HEK293 (cell line): ENCODE measurements around the gene CYP51A1.

Experiments used
- ATF2 ChIP-seq: fragments of 450-650 bp; formaldehyde crosslinking; IDR thresholded peaks from 2 replicates; pipeline ENCODE4 v1.5.1; 2016; ENCODE audit warnings: missing biosample characterization, missing genetic modification characterization, low read depth
- GLI2 ChIP-seq: fragments of 450-650 bp; formaldehyde crosslinking; IDR thresholded peaks from 2 replicates; pipeline ENCODE4; 2017; ENCODE audit warnings: missing biosample characterization, missing genetic modification characterization, low read depth, borderline replicate concordance
- GLIS1 ChIP-seq: fragments of 450-650 bp; formaldehyde crosslinking; IDR thresholded peaks from 2 replicates; pipeline ENCODE4 v1.5.1; 2016; ENCODE audit warnings: missing biosample characterization, missing genetic modification characterization
- HIC1 ChIP-seq: fragments of 450-650 bp; formaldehyde crosslinking; IDR thresholded peaks from 2 replicates; pipeline ENCODE4 v1.5.1; 2016; ENCODE audit warnings: missing biosample characterization, missing genetic modification characterization
- KLF1 ChIP-seq: fragments of 450-650 bp; formaldehyde crosslinking; IDR thresholded peaks from 2 replicates; pipeline ENCODE4 v1.5.1; 2016; ENCODE audit warnings: missing biosample characterization, missing genetic modification characterization
- KLF9 ChIP-seq: fragments of 450-650 bp; formaldehyde crosslinking; IDR thresholded peaks from 2 replicates; pipeline ENCODE4 v1.5.1; 2016; ENCODE audit warnings: missing biosample characterization, missing genetic modification characterization, low read depth
- MZF1 ChIP-seq: fragments of 450-650 bp; formaldehyde crosslinking; IDR thresholded peaks from 2 replicates; pipeline ENCODE4 v1.5.1; 2017; ENCODE audit warnings: missing biosample characterization, missing genetic modification characterization, borderline replicate concordance
- SP7 ChIP-seq: fragments of 450-650 bp; formaldehyde crosslinking; IDR thresholded peaks from 2 replicates; pipeline ENCODE4 v1.5.1; 2016; ENCODE audit warnings: missing biosample characterization, missing genetic modification characterization
- TCF7L2 ChIP-seq: IDR thresholded peaks from 2 replicates; pipeline ENCODE4 v1.6.1; 2011; ENCODE audit warnings: low read depth, mild to moderate bottlenecking, inconsistent platforms, low read length, moderate library complexity, borderline replicate concordance
- WT1 ChIP-seq: fragments of 450-650 bp; formaldehyde crosslinking; IDR thresholded peaks from 2 replicates; pipeline ENCODE4 v1.5.1; 2016; ENCODE audit warnings: missing biosample characterization, missing genetic modification characterization
- ZBTB44 ChIP-seq: fragments of 450-650 bp; IDR thresholded peaks from 2 replicates; pipeline ENCODE4 v1.5.1; 2018; ENCODE audit warnings: missing biosample characterization, mild to moderate bottlenecking, missing genetic modification characterization
- ZNF10 ChIP-seq: fragments of 450-650 bp; formaldehyde crosslinking; IDR thresholded peaks from 2 replicates; pipeline ENCODE4 v1.5.1; 2017; ENCODE audit warnings: missing biosample characterization, missing genetic modification characterization
- ZNF148 ChIP-seq: fragments of 450-650 bp; formaldehyde crosslinking; IDR thresholded peaks from 2 replicates; pipeline ENCODE4 v1.5.0; 2017; ENCODE audit warnings: missing biosample characterization, missing genetic modification characterization, borderline replicate concordance
- ZNF175 ChIP-seq: fragments of 450-650 bp; formaldehyde crosslinking; IDR thresholded peaks from 2 replicates; pipeline ENCODE4 v1.5.1; 2016; ENCODE audit warnings: missing biosample characterization, missing genetic modification characterization
- ZNF248 ChIP-seq: fragments of 450-650 bp; formaldehyde crosslinking; IDR thresholded peaks from 2 replicates; pipeline ENCODE4 v1.5.1; 2017; ENCODE audit warnings: missing biosample characterization, missing genetic modification characterization
- ZNF266 ChIP-seq: fragments of 450-650 bp; formaldehyde crosslinking; IDR thresholded peaks from 2 replicates; pipeline ENCODE4 v1.5.1; 2016; ENCODE audit warnings: missing biosample characterization, missing genetic modification characterization, low read depth
- ZNF335 ChIP-seq: fragments of 450-650 bp; formaldehyde crosslinking; conservative IDR thresholded peaks from 2 replicates; pipeline ENCODE4 v1.5.1; 2016; ENCODE audit warnings: missing biosample characterization, missing genetic modification characterization
- ZNF341 ChIP-seq: fragments of 450-650 bp; formaldehyde crosslinking; IDR thresholded peaks from 2 replicates; pipeline ENCODE4; 2016; ENCODE audit warnings: low read depth, missing biosample characterization, missing genetic modification characterization
- ZNF426 ChIP-seq: fragments of 450-650 bp; formaldehyde crosslinking; IDR thresholded peaks from 2 replicates; pipeline ENCODE4 v1.5.1; 2017; ENCODE audit warnings: missing biosample characterization, missing genetic modification characterization, mild to moderate bottlenecking, inconsistent platforms, moderate library complexity
- ZNF449 ChIP-seq: fragments of 450-650 bp; formaldehyde crosslinking; IDR thresholded peaks from 2 replicates; pipeline ENCODE4 v1.5.1; 2017; ENCODE audit warnings: missing biosample characterization, mild to moderate bottlenecking, missing genetic modification characterization, moderate library complexity
- ZNF555 ChIP-seq: fragments of 450-650 bp; formaldehyde crosslinking; conservative IDR thresholded peaks from 2 replicates; pipeline ENCODE4 v1.5.1; 2017; ENCODE audit warnings: missing biosample characterization, mild to moderate bottlenecking, missing genetic modification characterization, inconsistent platforms
- ZNF600 ChIP-seq: fragments of 450-650 bp; formaldehyde crosslinking; IDR thresholded peaks from 2 replicates; pipeline ENCODE4 v1.5.1; 2016; ENCODE audit warnings: missing biosample characterization, missing genetic modification characterization
- ZNF704 ChIP-seq: fragments of 450-650 bp; formaldehyde crosslinking; IDR thresholded peaks from 2 replicates; pipeline ENCODE4 v1.5.1; 2016; ENCODE audit warnings: missing biosample characterization, missing genetic modification characterization
- ZNF777 ChIP-seq: fragments of 450-650 bp; formaldehyde crosslinking; IDR thresholded peaks from 2 replicates; pipeline ENCODE4 v1.5.1; 2017; ENCODE audit warnings: missing biosample characterization, missing genetic modification characterization, borderline replicate concordance
- ZSCAN16 ChIP-seq: fragments of 450-650 bp; formaldehyde crosslinking; IDR thresholded peaks from 2 replicates; pipeline ENCODE4 v1.5.1; 2016; ENCODE audit warnings: missing biosample characterization, missing genetic modification characterization
- ZSCAN5A ChIP-seq: fragments of 450-650 bp; formaldehyde crosslinking; IDR thresholded peaks from 2 replicates; pipeline ENCODE4 v1.5.1; 2016; ENCODE audit warnings: missing biosample characterization, missing genetic modification characterization
- ZXDB ChIP-seq: fragments of 450-650 bp; formaldehyde crosslinking; IDR thresholded peaks from 2 replicates; pipeline ENCODE4 v1.5.1; 2016; ENCODE audit warnings: missing biosample characterization, missing genetic modification characterization

CYP51A1 gene

GRCh38 chr7:92134271-92135051 is at the start of gene CYP51A1 (continued):
- TF ChIP-seq HIC1 (tag by site-specific recombination) = no peak; the same call in none of the 2 replicates
- peak; percentile 23; the same call in 1 of the 2 replicates for TF ChIP-seq ZNF10 (tag by site-specific recombination)
- peak; percentile 84 for TF ChIP-seq KLF9 (tag by site-specific recombination)
- peak; percentile 94 for TF ChIP-seq ZNF335 (tag by site-specific recombination)
- no peak for TF ChIP-seq ZSCAN16 (tag by site-specific recombination)
- TF ChIP-seq ZXDB (tag by site-specific recombination) = peak; percentile 94
- peak; percentile 27; the same call in 1 of the 2 replicates for TF ChIP-seq ZNF777
- TF ChIP-seq TCF7L2 = no peak
- TF ChIP-seq ZNF426 (tag by site-specific recombination) = no peak
- TF ChIP-seq MZF1 = no peak
- TF ChIP-seq ZSCAN5A (tag by site-specific recombination) = 0 out of 2 replicates have a peak, but pooled peaks have one; percentile 48
- no peak for TF ChIP-seq GLI2 (tag by site-specific recombination)
- TF ChIP-seq ZNF341 (tag by site-specific recombination) = no peak
- no peak for TF ChIP-seq ZBTB44 (tag by site-specific recombination)
- TF ChIP-seq SP7 (tag by site-specific recombination) = peak; percentile 90
- TF ChIP-seq GLIS1 (tag by site-specific recombination) = peak; percentile 78
- no peak; the same call in 1 of the 2 replicates for TF ChIP-seq ATF2 (tag by site-specific recombination)
- no peak for TF ChIP-seq ZNF248 (tag by site-specific recombination)
- TF ChIP-seq WT1 (tag by site-specific recombination) = 0 out of 2 replicates have a peak, but pooled peaks have one; percentile 41
- no peak for TF ChIP-seq ZNF555
- TF ChIP-seq ZNF449 (tag by site-specific recombination) = no peak
- TF ChIP-seq KLF1 = peak; percentile 65
- TF ChIP-seq ZNF175 = no peak
- peak; percentile 45; the same call in 1 of the 2 replicates for TF ChIP-seq ZNF600
- no peak for TF ChIP-seq ZNF266 (tag by site-specific recombination)
- no peak for TF ChIP-seq ZNF148 (tag by site-specific recombination)
- TF ChIP-seq ZNF704 (tag by site-specific recombination) = no peak
